Measurements from ENCODE around the gene H2BK1.
A peak's percentile ranks its signal among the peaks of the same experiment; 100 is the strongest.

DNA sequence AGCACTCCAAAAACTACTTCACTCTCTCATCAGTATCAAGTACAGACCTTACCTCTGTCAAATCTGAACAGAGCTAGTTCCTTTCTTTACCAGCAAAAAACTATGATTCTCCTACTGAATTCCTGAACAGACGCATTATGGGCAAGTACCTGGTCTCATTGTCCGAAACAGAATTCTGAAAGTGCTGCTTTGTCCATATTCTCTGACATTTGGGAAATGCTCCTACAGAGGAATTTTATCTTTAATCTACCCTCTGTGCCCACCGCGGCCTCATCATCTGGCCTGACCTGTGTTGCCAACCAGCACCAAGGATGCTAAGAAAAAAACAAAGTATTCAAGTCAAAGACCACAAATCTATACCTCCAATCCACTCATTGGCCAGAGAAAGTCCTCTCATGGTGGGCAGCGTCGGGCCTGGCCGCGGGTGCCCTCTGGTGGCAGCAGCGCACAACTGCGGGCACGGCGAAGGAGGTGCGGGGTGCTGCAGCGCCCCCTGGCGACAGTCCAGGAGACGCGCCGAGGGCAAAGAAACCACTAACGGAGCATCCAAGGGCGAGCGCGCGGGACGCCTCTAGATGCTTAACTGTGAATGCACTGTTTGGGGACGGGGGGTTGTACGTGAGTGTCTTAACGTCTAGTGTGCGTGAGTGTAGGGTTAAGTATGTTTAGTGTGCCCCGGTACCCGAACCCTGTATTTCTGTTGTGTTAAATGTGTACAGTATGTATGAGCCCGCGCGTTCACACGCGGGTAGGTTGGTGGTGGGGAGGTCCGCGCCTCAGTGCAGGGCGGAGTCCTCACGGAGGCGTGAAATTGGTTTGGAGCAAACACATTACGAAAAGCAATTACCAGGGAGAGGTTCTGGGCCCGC, 37.8 kb downstream of the H2BK1 start:
- TF ChIP-seq CTCF (IDR thresholded peaks at IDR 0.05) (peak in 1 of 3 donors; percentile 98), POLR2A (IDR thresholded peaks at IDR 0.05) (no peak)

Data from lower leg skin (tissue), 3 donors.